Measurements from ENCODE around the gene UBTD1. TPM values are rescaled to one million over a fixed set of nuclear protein-coding genes. Genes with fewer than 3 reads are reported as not detected.

The UBTD1 gene
- polyA plus RNA-seq, 4 donors = 9.2 to 12.6 (median 9.3) TPM

- no peak for DNase-seq (ENCODE audit: low read depth in 4 of 4, low spot score in 3 of 4)
These were observed 79.6 kb downstream of the UBTD1 start for GRCh38 chr10:97578171-97578844.

- no peak for DNase-seq (ENCODE audit: low read depth in 4 of 4, low spot score in 3 of 4)
These were observed 82.0 kb downstream of the UBTD1 start for GRCh38 chr10:97580421-97581367.

- DNase-seq (ENCODE audit: low read depth in 4 of 4, low spot score in 3 of 4) = no peak
These were observed 83.4 kb downstream of the UBTD1 start for GRCh38 chr10:97582169-97582568.

- DNase-seq (ENCODE audit: low read depth in 4 of 4, low spot score in 3 of 4) = no peak
These were observed 84.8 kb downstream of the UBTD1 start for GRCh38 chr10:97583476-97583875.

- peak in 3 of 4 donors; percentile 36 to 48 (median 47) for DNase-seq (ENCODE audit: low read depth in 4 of 4, low spot score in 3 of 4)
These were observed 85.5 kb downstream of the UBTD1 start, which contains the start of gene HOGA1 for GRCh38 chr10:97584060-97584797. HOGA1 (plus strand) TSS chr10:97584389; CDS start chr10:97584704, 315 bp downstream.

GRCh38 chr10:97584798-97585438 is 86.2 kb downstream of the UBTD1 start:
- no peak for DNase-seq (ENCODE audit: low read depth in 4 of 4, low spot score in 3 of 4)

GRCh38 chr10:97585439-97585811 is 86.7 kb downstream of the UBTD1 start:
- DNase-seq (ENCODE audit: low read depth in 4 of 4, low spot score in 3 of 4) = no peak

- no peak for DNase-seq (ENCODE audit: low read depth in 4 of 4, low spot score in 3 of 4)
These were observed 88.5 kb downstream of the UBTD1 start for GRCh38 chr10:97587183-97587582.

- DNase-seq (ENCODE audit: low read depth in 4 of 4, low spot score in 3 of 4) = no peak
These were observed 90.8 kb downstream of the UBTD1 start, which contains the start of gene C10orf62 for GRCh38 chr10:97589479-97589878. C10orf62 (plus strand) TSS chr10:97589721; CDS start chr10:97589898, 177 bp downstream.

- DNase-seq (ENCODE audit: low read depth in 4 of 4, low spot score in 3 of 4) = no peak
These were observed 91.5 kb downstream of the UBTD1 start for GRCh38 chr10:97590082-97590747.

- no peak for DNase-seq (ENCODE audit: low read depth in 4 of 4, low spot score in 3 of 4)
These were observed 92.2 kb downstream of the UBTD1 start for GRCh38 chr10:97590748-97591495.

- no peak for DNase-seq (ENCODE audit: low read depth in 4 of 4, low spot score in 3 of 4)
These were observed 94.7 kb downstream of the UBTD1 start for GRCh38 chr10:97593421-97593820.

- DNase-seq (ENCODE audit: low read depth in 4 of 4, low spot score in 3 of 4) = no peak
These were observed 97.7 kb downstream of the UBTD1 start for GRCh38 chr10:97596101-97597082.

- no peak for DNase-seq (ENCODE audit: low read depth in 4 of 4, low spot score in 3 of 4)
These were observed 99.1 kb downstream of the UBTD1 start for GRCh38 chr10:97597778-97598177.

- DNase-seq (ENCODE audit: low read depth in 4 of 4, low spot score in 3 of 4) = no peak
These were observed 99.9 kb downstream of the UBTD1 start for GRCh38 chr10:97598407-97599271.

GRCh38 chr10:97599272-97599619 is 100.5 kb downstream of the UBTD1 start:
- DNase-seq (ENCODE audit: low read depth in 4 of 4, low spot score in 3 of 4) = no peak

GRCh38 chr10:97600616-97601015 is 101.9 kb downstream of the UBTD1 start:
- no peak for DNase-seq (ENCODE audit: low read depth in 4 of 4, low spot score in 3 of 4)

All from right renal pelvis (tissue), 4 donors.